Measurements from ENCODE around the gene UBE2E2. TPM values are rescaled to one million over a fixed set of nuclear protein-coding genes. Genes with fewer than 3 reads are reported as not detected.

The UBE2E2 gene
- total RNA-seq, 1 donor from 2014 or later = 89.8 TPM

DNA sequence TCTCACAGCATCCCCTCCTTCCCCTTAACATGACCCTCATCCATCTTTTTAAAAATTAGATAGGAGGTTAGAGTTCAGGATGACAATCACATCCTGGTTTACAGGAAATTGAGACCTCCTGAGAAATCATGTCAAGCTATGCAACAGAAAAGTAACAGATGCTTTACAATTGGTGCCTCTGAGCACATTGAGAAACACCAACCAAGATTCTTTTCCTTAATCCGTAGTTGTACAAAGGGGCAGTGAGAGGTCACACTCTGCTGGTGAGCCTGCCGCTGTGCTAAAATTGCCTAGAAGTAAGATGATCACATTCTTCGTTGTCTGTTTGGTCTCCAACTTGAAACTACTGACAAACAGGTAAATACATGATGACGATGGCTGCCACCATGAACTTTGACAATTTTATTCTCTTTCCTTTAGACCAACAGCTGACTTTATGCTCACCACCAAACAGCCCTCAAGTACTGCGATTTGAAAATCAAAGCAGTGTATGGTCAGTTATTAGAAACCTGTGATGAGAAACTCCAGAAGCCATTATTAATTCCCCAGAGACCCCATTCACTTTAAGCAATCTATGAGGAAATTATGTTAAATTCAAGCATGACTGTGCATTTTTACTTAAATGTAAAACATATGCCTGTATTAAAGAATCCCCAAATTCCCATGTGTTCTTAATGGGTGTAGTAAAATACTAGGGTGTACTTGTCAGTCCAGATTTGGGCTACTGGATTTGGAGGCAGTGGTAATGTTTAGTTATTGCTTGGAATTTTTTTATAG lies 392.0 kb downstream of the UBE2E2 start:
- Mint-ChIP-seq H3K27ac (peak overlapping the region; percentile 70), H3K36me3 (peaks cover 16% of the 10 kb centered on the region), H3K4me3 (no peak overlapping the region), H3K9me3 (no peaks in the 10 kb centered on the region), H3K4me1 (peaks cover 23% of the 10 kb centered on the region), H3K27me3 (ENCODE audit: insufficient read depth, low read depth) (no peaks in the 10 kb centered on the region)
- Histone ChIP-seq H3K27me3 (no peaks in the 10 kb centered on the region), H3K9me3 (ENCODE audit: low read depth) (no peaks in the 10 kb centered on the region), H3K27ac (no peak overlapping the region), H3F3A (ENCODE audit: low read depth) (peaks cover 9% of the 10 kb centered on the region), H3K4me3 (no peak overlapping the region), H4K20me1 (ENCODE audit: low read depth) (no peaks in the 10 kb centered on the region), H3K79me2 (ENCODE audit: low read depth) (no peaks in the 10 kb centered on the region), H3K36me3 (no peaks in the 10 kb centered on the region), H3K4me1 (peaks cover 25% of the 10 kb centered on the region), H3K4me2 (no peak overlapping the region), H3K9ac (no peak overlapping the region), H2AFZ (replicated peaks) (no peak overlapping the region)
- TF ChIP-seq EZH2phosphoT487 (IDR thresholded peaks at IDR 0.05) (no peak), EZH2 (IDR thresholded peaks at IDR 0.05) (no peak)
- TF ChIP-seq, protein P1, sequence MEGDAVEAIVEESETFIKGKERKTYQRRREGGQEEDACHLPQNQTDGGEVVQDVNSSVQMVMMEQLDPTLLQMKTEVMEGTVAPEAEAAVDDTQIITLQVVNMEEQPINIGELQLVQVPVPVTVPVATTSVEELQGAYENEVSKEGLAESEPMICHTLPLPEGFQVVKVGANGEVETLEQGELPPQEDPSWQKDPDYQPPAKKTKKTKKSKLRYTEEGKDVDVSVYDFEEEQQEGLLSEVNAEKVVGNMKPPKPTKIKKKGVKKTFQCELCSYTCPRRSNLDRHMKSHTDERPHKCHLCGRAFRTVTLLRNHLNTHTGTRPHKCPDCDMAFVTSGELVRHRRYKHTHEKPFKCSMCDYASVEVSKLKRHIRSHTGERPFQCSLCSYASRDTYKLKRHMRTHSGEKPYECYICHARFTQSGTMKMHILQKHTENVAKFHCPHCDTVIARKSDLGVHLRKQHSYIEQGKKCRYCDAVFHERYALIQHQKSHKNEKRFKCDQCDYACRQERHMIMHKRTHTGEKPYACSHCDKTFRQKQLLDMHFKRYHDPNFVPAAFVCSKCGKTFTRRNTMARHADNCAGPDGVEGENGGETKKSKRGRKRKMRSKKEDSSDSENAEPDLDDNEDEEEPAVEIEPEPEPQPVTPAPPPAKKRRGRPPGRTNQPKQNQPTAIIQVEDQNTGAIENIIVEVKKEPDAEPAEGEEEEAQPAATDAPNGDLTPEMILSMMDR (IDR thresholded peaks at IDR 0.05) = no peak
- DNase-seq (ENCODE audit: low spot score) = peak; percentile 35

DNA sequence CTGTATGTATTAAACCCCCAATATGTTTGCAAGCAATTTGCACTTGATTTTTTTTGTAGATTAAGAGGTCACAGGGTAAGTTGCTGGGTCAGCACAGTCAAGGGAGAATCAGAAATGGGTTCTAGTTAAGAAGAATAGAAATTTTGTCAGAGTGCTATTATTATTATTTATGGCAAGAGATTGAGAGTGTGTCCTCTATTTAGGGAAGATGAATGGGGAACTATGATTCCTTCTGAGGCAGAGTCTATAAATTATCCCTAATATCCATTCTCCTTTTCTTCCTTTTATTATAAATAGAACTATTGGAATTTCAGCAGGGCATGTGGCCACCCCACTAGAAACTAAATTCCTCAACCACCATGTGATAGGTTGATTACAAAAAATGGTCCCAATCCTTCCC lies 392.7 kb downstream of the UBE2E2 start:
- Mint-ChIP-seq H3K9me3 (no peaks in the 10 kb centered on the region), H3K27ac (no peak overlapping the region), H3K36me3 (peaks cover 16% of the 10 kb centered on the region), H3K4me3 (no peak overlapping the region), H3K4me1 (peaks cover 15% of the 10 kb centered on the region), H3K27me3 (ENCODE audit: insufficient read depth, low read depth) (no peaks in the 10 kb centered on the region)
- Histone ChIP-seq H3K4me1 (peaks cover 29% of the 10 kb centered on the region), H3F3A (ENCODE audit: low read depth) (peaks cover 9% of the 10 kb centered on the region), H3K36me3 (no peaks in the 10 kb centered on the region), H4K20me1 (ENCODE audit: low read depth) (no peaks in the 10 kb centered on the region), H2AFZ (replicated peaks) (no peak overlapping the region), H3K4me3 (no peak overlapping the region), H3K9me3 (ENCODE audit: low read depth) (no peaks in the 10 kb centered on the region), H3K27ac (no peak overlapping the region), H3K27me3 (no peaks in the 10 kb centered on the region), H3K4me2 (no peak overlapping the region), H3K79me2 (ENCODE audit: low read depth) (no peaks in the 10 kb centered on the region), H3K9ac (no peak overlapping the region)
- TF ChIP-seq EZH2 (IDR thresholded peaks at IDR 0.05) (no peak), EZH2phosphoT487 (IDR thresholded peaks at IDR 0.05) (no peak)
- TF ChIP-seq, protein P1 (IDR thresholded peaks at IDR 0.05) = no peak
- DNase-seq (ENCODE audit: low spot score) = no peak

DNA sequence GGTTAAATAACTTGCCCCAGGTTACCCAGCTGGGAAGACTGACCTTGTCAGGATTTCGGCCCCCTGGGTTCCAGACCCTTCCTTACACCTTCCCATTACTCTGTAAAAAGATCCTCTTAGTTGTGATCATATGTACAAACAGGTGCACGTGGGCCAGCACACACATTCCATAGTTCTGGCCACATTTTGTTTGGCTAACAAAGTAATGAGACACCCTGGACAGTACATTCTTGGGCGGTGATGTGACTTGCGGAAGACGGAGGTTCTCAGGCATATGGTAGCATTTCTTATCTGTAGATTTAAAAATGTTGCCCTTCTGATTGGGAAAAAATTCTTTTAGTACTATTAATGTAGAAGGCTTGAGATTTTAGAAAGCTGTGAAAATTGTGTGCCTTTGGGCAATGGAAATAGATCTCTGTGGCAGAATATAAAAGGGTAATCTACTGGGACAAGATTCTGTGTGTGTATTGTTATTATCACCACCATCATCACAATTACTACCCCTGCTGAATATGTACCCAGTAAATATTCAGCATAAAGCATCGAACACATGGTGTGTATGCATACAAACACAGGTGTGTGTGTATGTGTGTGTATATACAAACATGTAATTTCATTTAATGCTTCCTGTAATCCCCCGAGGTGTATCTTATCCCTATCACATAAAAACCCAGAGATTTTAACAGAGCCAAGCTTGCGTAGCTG lies 397.2 kb downstream of the UBE2E2 start:
- Histone ChIP-seq H3K27me3 (no peaks in the 10 kb centered on the region), H2AFZ (replicated peaks) (no peak overlapping the region), H3K27ac (no peak overlapping the region), H3K36me3 (no peaks in the 10 kb centered on the region), H3K4me2 (no peak overlapping the region), H3K9me3 (ENCODE audit: low read depth) (no peaks in the 10 kb centered on the region), H3K4me1 (peaks cover 30% of the 10 kb centered on the region), H3K4me3 (no peak overlapping the region), H3K79me2 (ENCODE audit: low read depth) (no peaks in the 10 kb centered on the region), H4K20me1 (ENCODE audit: low read depth) (no peaks in the 10 kb centered on the region), H3K9ac (no peak overlapping the region), H3F3A (ENCODE audit: low read depth) (peaks cover 9% of the 10 kb centered on the region)
- peaks cover 5% of the 10 kb centered on the region for H3K27me3 Mint-ChIP-seq (ENCODE audit: insufficient read depth, low read depth)
- peaks cover 16% of the 10 kb centered on the region for H3K36me3 Mint-ChIP-seq
- no peaks in the 10 kb centered on the region for H3K9me3 Mint-ChIP-seq
- H3K27ac Mint-ChIP-seq = no peak overlapping the region
- H3K4me3 Mint-ChIP-seq = no peak overlapping the region
- peaks cover 18% of the 10 kb centered on the region for H3K4me1 Mint-ChIP-seq
- TF ChIP-seq EZH2 (IDR thresholded peaks at IDR 0.05) = no peak
- TF ChIP-seq, protein P1 (IDR thresholded peaks at IDR 0.05) = no peak
- no peak for TF ChIP-seq EZH2phosphoT487 (IDR thresholded peaks at IDR 0.05)
- DNase-seq (ENCODE audit: low spot score) = no peak
